GM23338 (cell line): Measurements from ENCODE around the gene CCDC54.

Experiments
- CREB1 ChIP-seq: fragments of 250-450 bp; sonication (Bioruptor Pico); IDR thresholded peaks from 2 replicates; pipeline ENCODE4 v1.5.0; 2020; ENCODE audit warnings: low read depth, mild to moderate bottlenecking, moderate library complexity
- EZH2 ChIP-seq: fragments of 200-600 bp; sonication (generic); IDR thresholded peaks from one replicate; pipeline ENCODE4 v1.8.0; 2017; ENCODE audit warnings: antibody characterized with exemption, mild to moderate bottlenecking, low read depth; ENCODE audit not compliant: unreplicated experiment
- EZH2phosphoT487 ChIP-seq: fragments of 200-600 bp; sonication (generic); IDR thresholded peaks from one replicate; pipeline ENCODE4 v1.8.1; 2018; ENCODE audit warnings: antibody characterized with exemption; ENCODE audit not compliant: unreplicated experiment
- JUNB ChIP-seq: IDR thresholded peaks from one replicate; pipeline ENCODE4 v1.6.1; 2016; ENCODE audit warnings: antibody characterized with exemption; ENCODE audit not compliant: unreplicated experiment
- NANOG ChIP-seq: IDR thresholded peaks from 2 replicates; pipeline ENCODE4 v1.6.1; 2016; ENCODE audit warnings: antibody characterized with exemption, borderline replicate concordance
- POLR2AphosphoS5 ChIP-seq: IDR thresholded peaks from 2 replicates; pipeline ENCODE4 v1.6.1; 2016; ENCODE audit warnings: antibody characterized with exemption, low read depth
- STAT1 ChIP-seq: IDR thresholded peaks from one replicate; pipeline ENCODE4 v1.6.1; 2016; ENCODE audit warnings: antibody characterized with exemption; ENCODE audit not compliant: unreplicated experiment
- ZNF114 ChIP-seq: fragments of 250-450 bp; sonication (Bioruptor Pico); IDR thresholded peaks from 2 replicates; pipeline ENCODE4 v1.5.0; 2020; ENCODE audit warnings: mild to moderate bottlenecking, moderate library complexity
- TF ChIP-seq, protein P1 (sequence below): IDR thresholded peaks from one replicate; pipeline ENCODE4 v1.6.1; 2018; ENCODE audit warnings: antibody characterized with exemption; ENCODE audit not compliant: unreplicated experiment
- TF ChIP-seq, protein P2 (sequence below), 2 experiments: fragments of 200-600 bp in 1 of 2; sonication (generic) in 1 of 2; conservative IDR thresholded peaks; 2 replicates each; pipeline versions ENCODE4 v1.5.1 to v1.6.1; 2016 to 2017; ENCODE audit warnings: antibody characterized with exemption in 2 of 2, low read depth in 2 of 2, mild to moderate bottlenecking in 2 of 2, moderate library complexity in 1 of 2
- TF ChIP-seq, protein P3 (sequence below): IDR thresholded peaks from 2 replicates; pipeline ENCODE4 v1.6.1; 2016; ENCODE audit warnings: antibody characterized with exemption
- TF ChIP-seq, protein P4 (sequence below): fragments of 250-450 bp; sonication (Bioruptor Pico); IDR thresholded peaks from 2 replicates; pipeline ENCODE4 v1.5.0; 2020; ENCODE audit warnings: mild to moderate bottlenecking, moderate library complexity

DNA sequence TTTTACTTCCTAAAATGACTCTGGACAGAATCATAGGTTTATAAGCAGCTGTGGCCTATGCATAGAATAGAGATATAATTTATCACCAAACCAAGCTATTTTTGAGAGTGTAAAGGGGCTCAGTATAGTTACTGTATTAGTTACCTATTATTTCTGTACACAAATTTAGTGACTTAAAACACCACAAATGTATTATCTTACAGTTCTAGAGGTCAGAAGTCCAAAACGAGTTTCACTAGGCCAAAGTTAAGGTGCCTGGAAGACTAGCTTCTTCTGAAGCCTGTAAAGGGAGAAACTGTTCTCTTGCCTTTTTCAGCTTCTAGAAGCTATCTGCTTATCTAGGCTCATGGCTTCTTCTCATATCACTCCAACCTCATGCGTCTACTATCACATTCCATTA, 30.1 kb downstream of the CCDC54 start:
- no peak for TF ChIP-seq POLR2AphosphoS5
- TF ChIP-seq, protein P1, sequence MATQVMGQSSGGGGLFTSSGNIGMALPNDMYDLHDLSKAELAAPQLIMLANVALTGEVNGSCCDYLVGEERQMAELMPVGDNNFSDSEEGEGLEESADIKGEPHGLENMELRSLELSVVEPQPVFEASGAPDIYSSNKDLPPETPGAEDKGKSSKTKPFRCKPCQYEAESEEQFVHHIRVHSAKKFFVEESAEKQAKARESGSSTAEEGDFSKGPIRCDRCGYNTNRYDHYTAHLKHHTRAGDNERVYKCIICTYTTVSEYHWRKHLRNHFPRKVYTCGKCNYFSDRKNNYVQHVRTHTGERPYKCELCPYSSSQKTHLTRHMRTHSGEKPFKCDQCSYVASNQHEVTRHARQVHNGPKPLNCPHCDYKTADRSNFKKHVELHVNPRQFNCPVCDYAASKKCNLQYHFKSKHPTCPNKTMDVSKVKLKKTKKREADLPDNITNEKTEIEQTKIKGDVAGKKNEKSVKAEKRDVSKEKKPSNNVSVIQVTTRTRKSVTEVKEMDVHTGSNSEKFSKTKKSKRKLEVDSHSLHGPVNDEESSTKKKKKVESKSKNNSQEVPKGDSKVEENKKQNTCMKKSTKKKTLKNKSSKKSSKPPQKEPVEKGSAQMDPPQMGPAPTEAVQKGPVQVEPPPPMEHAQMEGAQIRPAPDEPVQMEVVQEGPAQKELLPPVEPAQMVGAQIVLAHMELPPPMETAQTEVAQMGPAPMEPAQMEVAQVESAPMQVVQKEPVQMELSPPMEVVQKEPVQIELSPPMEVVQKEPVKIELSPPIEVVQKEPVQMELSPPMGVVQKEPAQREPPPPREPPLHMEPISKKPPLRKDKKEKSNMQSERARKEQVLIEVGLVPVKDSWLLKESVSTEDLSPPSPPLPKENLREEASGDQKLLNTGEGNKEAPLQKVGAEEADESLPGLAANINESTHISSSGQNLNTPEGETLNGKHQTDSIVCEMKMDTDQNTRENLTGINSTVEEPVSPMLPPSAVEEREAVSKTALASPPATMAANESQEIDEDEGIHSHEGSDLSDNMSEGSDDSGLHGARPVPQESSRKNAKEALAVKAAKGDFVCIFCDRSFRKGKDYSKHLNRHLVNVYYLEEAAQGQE = no peak
- no peak for TF ChIP-seq STAT1
- TF ChIP-seq, protein P2, sequence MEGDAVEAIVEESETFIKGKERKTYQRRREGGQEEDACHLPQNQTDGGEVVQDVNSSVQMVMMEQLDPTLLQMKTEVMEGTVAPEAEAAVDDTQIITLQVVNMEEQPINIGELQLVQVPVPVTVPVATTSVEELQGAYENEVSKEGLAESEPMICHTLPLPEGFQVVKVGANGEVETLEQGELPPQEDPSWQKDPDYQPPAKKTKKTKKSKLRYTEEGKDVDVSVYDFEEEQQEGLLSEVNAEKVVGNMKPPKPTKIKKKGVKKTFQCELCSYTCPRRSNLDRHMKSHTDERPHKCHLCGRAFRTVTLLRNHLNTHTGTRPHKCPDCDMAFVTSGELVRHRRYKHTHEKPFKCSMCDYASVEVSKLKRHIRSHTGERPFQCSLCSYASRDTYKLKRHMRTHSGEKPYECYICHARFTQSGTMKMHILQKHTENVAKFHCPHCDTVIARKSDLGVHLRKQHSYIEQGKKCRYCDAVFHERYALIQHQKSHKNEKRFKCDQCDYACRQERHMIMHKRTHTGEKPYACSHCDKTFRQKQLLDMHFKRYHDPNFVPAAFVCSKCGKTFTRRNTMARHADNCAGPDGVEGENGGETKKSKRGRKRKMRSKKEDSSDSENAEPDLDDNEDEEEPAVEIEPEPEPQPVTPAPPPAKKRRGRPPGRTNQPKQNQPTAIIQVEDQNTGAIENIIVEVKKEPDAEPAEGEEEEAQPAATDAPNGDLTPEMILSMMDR (conservative IDR thresholded peaks at IDR 0.05; ENCODE audit: low read depth in 2 of 2) = no peak
- TF ChIP-seq EZH2 = no peak
- TF ChIP-seq JUNB = no peak
- TF ChIP-seq NANOG = no peak
- no peak for TF ChIP-seq EZH2phosphoT487
- TF ChIP-seq ZNF114 = no peak
- TF ChIP-seq CREB1 (CRISPR knock-in tag) = no peak
- TF ChIP-seq, protein P3, sequence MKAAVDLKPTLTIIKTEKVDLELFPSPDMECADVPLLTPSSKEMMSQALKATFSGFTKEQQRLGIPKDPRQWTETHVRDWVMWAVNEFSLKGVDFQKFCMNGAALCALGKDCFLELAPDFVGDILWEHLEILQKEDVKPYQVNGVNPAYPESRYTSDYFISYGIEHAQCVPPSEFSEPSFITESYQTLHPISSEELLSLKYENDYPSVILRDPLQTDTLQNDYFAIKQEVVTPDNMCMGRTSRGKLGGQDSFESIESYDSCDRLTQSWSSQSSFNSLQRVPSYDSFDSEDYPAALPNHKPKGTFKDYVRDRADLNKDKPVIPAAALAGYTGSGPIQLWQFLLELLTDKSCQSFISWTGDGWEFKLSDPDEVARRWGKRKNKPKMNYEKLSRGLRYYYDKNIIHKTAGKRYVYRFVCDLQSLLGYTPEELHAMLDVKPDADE = no peak
- TF ChIP-seq, protein P4, sequence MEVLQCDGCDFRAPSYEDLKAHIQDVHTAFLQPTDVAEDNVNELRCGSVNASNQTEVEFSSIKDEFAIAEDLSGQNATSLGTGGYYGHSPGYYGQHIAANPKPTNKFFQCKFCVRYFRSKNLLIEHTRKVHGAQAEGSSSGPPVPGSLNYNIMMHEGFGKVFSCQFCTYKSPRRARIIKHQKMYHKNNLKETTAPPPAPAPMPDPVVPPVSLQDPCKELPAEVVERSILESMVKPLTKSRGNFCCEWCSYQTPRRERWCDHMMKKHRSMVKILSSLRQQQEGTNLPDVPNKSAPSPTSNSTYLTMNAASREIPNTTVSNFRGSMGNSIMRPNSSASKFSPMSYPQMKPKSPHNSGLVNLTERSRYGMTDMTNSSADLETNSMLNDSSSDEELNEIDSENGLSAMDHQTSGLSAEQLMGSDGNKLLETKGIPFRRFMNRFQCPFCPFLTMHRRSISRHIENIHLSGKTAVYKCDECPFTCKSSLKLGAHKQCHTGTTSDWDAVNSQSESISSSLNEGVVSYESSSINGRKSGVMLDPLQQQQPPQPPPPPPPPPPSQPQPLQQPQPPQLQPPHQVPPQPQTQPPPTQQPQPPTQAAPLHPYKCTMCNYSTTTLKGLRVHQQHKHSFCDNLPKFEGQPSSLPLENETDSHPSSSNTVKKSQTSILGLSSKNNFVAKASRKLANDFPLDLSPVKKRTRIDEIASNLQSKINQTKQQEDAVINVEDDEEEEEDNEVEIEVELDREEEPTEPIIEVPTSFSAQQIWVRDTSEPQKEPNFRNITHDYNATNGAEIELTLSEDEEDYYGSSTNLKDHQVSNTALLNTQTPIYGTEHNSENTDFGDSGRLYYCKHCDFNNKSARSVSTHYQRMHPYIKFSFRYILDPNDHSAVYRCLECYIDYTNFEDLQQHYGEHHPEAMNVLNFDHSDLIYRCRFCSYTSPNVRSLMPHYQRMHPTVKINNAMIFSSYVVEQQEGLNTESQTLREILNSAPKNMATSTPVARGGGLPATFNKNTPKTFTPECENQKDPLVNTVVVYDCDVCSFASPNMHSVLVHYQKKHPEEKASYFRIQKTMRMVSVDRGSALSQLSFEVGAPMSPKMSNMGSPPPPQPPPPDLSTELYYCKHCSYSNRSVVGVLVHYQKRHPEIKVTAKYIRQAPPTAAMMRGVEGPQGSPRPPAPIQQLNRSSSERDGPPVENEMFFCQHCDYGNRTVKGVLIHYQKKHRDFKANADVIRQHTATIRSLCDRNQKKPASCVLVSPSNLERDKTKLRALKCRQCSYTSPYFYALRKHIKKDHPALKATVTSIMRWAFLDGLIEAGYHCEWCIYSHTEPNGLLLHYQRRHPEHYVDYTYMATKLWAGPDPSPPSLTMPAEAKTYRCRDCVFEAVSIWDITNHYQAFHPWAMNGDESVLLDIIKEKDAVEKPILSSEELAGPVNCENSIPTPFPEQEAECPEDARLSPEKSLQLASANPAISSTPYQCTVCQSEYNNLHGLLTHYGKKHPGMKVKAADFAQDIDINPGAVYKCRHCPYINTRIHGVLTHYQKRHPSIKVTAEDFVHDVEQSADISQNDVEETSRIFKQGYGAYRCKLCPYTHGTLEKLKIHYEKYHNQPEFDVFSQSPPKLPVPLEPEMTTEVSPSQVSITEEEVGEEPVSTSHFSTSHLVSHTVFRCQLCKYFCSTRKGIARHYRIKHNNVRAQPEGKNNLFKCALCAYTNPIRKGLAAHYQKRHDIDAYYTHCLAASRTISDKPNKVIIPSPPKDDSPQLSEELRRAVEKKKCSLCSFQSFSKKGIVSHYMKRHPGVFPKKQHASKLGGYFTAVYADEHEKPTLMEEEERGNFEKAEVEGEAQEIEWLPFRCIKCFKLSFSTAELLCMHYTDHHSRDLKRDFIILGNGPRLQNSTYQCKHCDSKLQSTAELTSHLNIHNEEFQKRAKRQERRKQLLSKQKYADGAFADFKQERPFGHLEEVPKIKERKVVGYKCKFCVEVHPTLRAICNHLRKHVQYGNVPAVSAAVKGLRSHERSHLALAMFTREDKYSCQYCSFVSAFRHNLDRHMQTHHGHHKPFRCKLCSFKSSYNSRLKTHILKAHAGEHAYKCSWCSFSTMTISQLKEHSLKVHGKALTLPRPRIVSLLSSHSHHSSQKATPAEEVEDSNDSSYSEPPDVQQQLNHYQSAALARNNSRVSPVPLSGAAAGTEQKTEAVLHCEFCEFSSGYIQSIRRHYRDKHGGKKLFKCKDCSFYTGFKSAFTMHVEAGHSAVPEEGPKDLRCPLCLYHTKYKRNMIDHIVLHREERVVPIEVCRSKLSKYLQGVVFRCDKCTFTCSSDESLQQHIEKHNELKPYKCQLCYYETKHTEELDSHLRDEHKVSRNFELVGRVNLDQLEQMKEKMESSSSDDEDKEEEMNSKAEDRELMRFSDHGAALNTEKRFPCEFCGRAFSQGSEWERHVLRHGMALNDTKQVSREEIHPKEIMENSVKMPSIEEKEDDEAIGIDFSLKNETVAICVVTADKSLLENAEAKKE (CRISPR knock-in tag) = no peak
